Measurements from ENCODE around the gene DLGAP3. TPM values are rescaled to one million over a fixed set of nuclear protein-coding genes. Genes with fewer than 3 reads are reported as not detected.

Gene DLGAP3
- total and polyA plus RNA-seq, 4 donors = 0.05 to 0.19 (median 0.08) TPM

- no peak overlapping the region for H3K9ac ChIP-seq (ENCODE audit: low read depth in 1 of 2, low read length in 2 of 2)
- no peaks in the 10 kb centered on the region for H3K27me3 ChIP-seq (ENCODE audit: control insufficient read depth in 4 of 4, insufficient read depth in 4 of 4, low read length in 3 of 4)
- WGBS = 73% methylated on average over 3 of the region's 3 CpGs
- peaks cover 0 to 5% (median 2%) of the 10 kb centered on the region in 4 donors for H3K4me1 ChIP-seq (ENCODE audit: control insufficient read depth in 4 of 4, insufficient read depth in 4 of 4, low read length in 3 of 4)
- TF ChIP-seq RXRA (IDR thresholded peaks at IDR 0.05) = no peak
- TF ChIP-seq SP1 (IDR thresholded peaks at IDR 0.05) = no peak
- no peak for TF ChIP-seq GABPA (IDR thresholded peaks at IDR 0.05 in 1 of 2, conservative IDR thresholded peaks at IDR 0.05 in 1 of 2)
- TF ChIP-seq FOXA2 (IDR thresholded peaks at IDR 0.05) = no peak
- TF ChIP-seq, protein P1, sequence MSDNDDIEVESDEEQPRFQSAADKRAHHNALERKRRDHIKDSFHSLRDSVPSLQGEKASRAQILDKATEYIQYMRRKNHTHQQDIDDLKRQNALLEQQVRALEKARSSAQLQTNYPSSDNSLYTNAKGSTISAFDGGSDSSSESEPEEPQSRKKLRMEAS (IDR thresholded peaks at IDR 0.05) = no peak
- TF ChIP-seq ATF3 (IDR thresholded peaks at IDR 0.05) = no peak
- no peak for TF ChIP-seq TAF1 (conservative IDR thresholded peaks at IDR 0.05)
- no peak for TF ChIP-seq NR2F2 (IDR thresholded peaks at IDR 0.05)
- no peak for TF ChIP-seq HNF4A (conservative IDR thresholded peaks at IDR 0.05)
- no peak overlapping the region for H3K27ac ChIP-seq (ENCODE audit: low read depth in 1 of 2, low read length in 2 of 2)
- no peak overlapping the region for H3K4me3 ChIP-seq (ENCODE audit: low read depth in 1 of 3, low read length in 3 of 3)
- no peaks in the 10 kb centered on the region for H3K9me3 ChIP-seq (ENCODE audit: control insufficient read depth in 4 of 4, low read length in 3 of 4)
- H3K36me3 ChIP-seq (ENCODE audit: control insufficient read depth in 4 of 4, insufficient read depth in 3 of 4, low read depth in 1 of 4, low read length in 3 of 4) = no peaks in the 10 kb centered on the region
- DNase-seq (ENCODE audit: low spot score) = no peak
Measured at GRCh38 chr1:34816778-34817177, 112.7 kb downstream of the DLGAP3 start.

- no peak for TF ChIP-seq FOXA1 (IDR thresholded peaks at IDR 0.05)
- TF ChIP-seq TAF1 (conservative IDR thresholded peaks at IDR 0.05) = no peak
- no peak for TF ChIP-seq RXRA (IDR thresholded peaks at IDR 0.05)
- no peak for TF ChIP-seq GABPA (IDR thresholded peaks at IDR 0.05 in 1 of 2, conservative IDR thresholded peaks at IDR 0.05 in 1 of 2)
- no peak for TF ChIP-seq HNF4G (IDR thresholded peaks at IDR 0.05)
- no peak for TF ChIP-seq FOXA2 (IDR thresholded peaks at IDR 0.05)
- no peak for TF ChIP-seq ATF3 (IDR thresholded peaks at IDR 0.05)
- TF ChIP-seq RAD21 (IDR thresholded peaks at IDR 0.05) = no peak
- TF ChIP-seq, protein P2, sequence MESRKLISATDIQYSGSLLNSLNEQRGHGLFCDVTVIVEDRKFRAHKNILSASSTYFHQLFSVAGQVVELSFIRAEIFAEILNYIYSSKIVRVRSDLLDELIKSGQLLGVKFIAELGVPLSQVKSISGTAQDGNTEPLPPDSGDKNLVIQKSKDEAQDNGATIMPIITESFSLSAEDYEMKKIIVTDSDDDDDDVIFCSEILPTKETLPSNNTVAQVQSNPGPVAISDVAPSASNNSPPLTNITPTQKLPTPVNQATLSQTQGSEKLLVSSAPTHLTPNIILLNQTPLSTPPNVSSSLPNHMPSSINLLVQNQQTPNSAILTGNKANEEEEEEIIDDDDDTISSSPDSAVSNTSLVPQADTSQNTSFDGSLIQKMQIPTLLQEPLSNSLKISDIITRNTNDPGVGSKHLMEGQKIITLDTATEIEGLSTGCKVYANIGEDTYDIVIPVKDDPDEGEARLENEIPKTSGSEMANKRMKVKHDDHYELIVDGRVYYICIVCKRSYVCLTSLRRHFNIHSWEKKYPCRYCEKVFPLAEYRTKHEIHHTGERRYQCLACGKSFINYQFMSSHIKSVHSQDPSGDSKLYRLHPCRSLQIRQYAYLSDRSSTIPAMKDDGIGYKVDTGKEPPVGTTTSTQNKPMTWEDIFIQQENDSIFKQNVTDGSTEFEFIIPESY (IDR thresholded peaks at IDR 0.05) = no peak
- no peak for TF ChIP-seq YY1 (IDR thresholded peaks at IDR 0.05)
- TF ChIP-seq, protein P3, sequence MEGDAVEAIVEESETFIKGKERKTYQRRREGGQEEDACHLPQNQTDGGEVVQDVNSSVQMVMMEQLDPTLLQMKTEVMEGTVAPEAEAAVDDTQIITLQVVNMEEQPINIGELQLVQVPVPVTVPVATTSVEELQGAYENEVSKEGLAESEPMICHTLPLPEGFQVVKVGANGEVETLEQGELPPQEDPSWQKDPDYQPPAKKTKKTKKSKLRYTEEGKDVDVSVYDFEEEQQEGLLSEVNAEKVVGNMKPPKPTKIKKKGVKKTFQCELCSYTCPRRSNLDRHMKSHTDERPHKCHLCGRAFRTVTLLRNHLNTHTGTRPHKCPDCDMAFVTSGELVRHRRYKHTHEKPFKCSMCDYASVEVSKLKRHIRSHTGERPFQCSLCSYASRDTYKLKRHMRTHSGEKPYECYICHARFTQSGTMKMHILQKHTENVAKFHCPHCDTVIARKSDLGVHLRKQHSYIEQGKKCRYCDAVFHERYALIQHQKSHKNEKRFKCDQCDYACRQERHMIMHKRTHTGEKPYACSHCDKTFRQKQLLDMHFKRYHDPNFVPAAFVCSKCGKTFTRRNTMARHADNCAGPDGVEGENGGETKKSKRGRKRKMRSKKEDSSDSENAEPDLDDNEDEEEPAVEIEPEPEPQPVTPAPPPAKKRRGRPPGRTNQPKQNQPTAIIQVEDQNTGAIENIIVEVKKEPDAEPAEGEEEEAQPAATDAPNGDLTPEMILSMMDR (IDR thresholded peaks at IDR 0.05; ENCODE audit: low read depth, low read length, missing input control) = no peak
- no peak for DNase-seq (ENCODE audit: low spot score)
Measured at GRCh38 chr1:34816332-34816731, 113.1 kb downstream of the DLGAP3 start.

More at GRCh38 chr1:34816332-34816731, 113.1 kb downstream of the DLGAP3 start:
- Histone ChIP-seq H3K4me1 (ENCODE audit: control insufficient read depth in 4 of 4, insufficient read depth in 4 of 4, low read length in 3 of 4) (peaks cover 0 to under 1% (median 0%) of the 10 kb centered on the region in 4 donors), H3K36me3 (ENCODE audit: control insufficient read depth in 4 of 4, insufficient read depth in 3 of 4, low read depth in 1 of 4, low read length in 3 of 4) (no peaks in the 10 kb centered on the region), H3K9ac (ENCODE audit: low read depth in 1 of 2, low read length in 2 of 2) (no peak overlapping the region), H3K27me3 (ENCODE audit: control insufficient read depth in 4 of 4, insufficient read depth in 4 of 4, low read length in 3 of 4) (no peaks in the 10 kb centered on the region), H3K4me3 (ENCODE audit: low read depth in 1 of 3, low read length in 3 of 3) (no peak overlapping the region), H3K9me3 (ENCODE audit: control insufficient read depth in 4 of 4, low read length in 3 of 4) (no peaks in the 10 kb centered on the region), H3K27ac (ENCODE audit: low read depth in 1 of 2, low read length in 2 of 2) (no peak overlapping the region)

Other genes starting within 250 kb of the DLGAP3 start
- gene GJB5, start 174.6 kb downstream of the DLGAP3 start, total RNA-seq = not detected
- not detected for gene GJB5, start 174.6 kb downstream of the DLGAP3 start, polyA plus RNA-seq
- gene GJB4, start 169.9 kb downstream of the DLGAP3 start, total RNA-seq = not detected
- not detected for gene GJB4, start 169.9 kb downstream of the DLGAP3 start, polyA plus RNA-seq
- under 1 TPM in 1 of 2 donors, not detected in 1; 0.33 TPM for gene GJB3, start 148.4 kb downstream of the DLGAP3 start, total RNA-seq
- gene GJB3, start 148.4 kb downstream of the DLGAP3 start, polyA plus RNA-seq = under 1 TPM; 0.15 to 0.17 TPM
- gene GJA4, start 136.7 kb downstream of the DLGAP3 start, total RNA-seq = 10 to 100 TPM in 1 of 2 donors, 1 to 10 TPM in 1; 6.1 to 10.6 TPM
- 10 to 100 TPM in 1 of 2 donors, 1 to 10 TPM in 1; 7.9 to 10.3 TPM for gene GJA4, start 136.7 kb downstream of the DLGAP3 start, polyA plus RNA-seq
- gene SMIM12, start 69.9 kb downstream of the DLGAP3 start, total RNA-seq = 10 to 100 TPM; 11.9 to 37.7 TPM
- 10 to 100 TPM; 53.3 to 60.8 TPM for gene SMIM12, start 69.9 kb downstream of the DLGAP3 start, polyA plus RNA-seq
- gene TMEM35B, start 55.7 kb upstream of the DLGAP3 start, total RNA-seq = 10 to 100 TPM; 13.4 to 15.1 TPM
- 10 to 100 TPM; 25.5 to 31.7 TPM for gene TMEM35B, start 55.7 kb upstream of the DLGAP3 start, polyA plus RNA-seq
- gene ZMYM6, start 102.3 kb upstream of the DLGAP3 start, total RNA-seq = 10 to 100 TPM; 10.3 to 12.0 TPM
- gene ZMYM6, start 102.3 kb upstream of the DLGAP3 start, polyA plus RNA-seq = 1 to 10 TPM; 3.2 to 4.8 TPM
- gene ZMYM1, start 149.7 kb upstream of the DLGAP3 start, total RNA-seq = 10 to 100 TPM in 1 of 2 donors, 1 to 10 TPM in 1; 7.8 to 10.8 TPM
- gene ZMYM1, start 149.7 kb upstream of the DLGAP3 start, polyA plus RNA-seq = 1 to 10 TPM; 2.0 to 3.6 TPM

All from liver (tissue), 9 donors.